IPS-18c (cell line): ENCODE results near the gene SLC51B.
A peak's percentile ranks its signal among the peaks of the same experiment; 100 is the strongest.
"Not testable (repeated sequence)": the region's sequence is repeated elsewhere in the genome, so short reads cannot be mapped to it uniquely, and the experiment has no call there.

Experiments
- H3K4me3 ChIP-seq: 2 replicates; pipeline ENCODE4 v1.7.0; 2013; ENCODE audit warnings: low read depth, mild to moderate bottlenecking, low read length, moderate library complexity; ENCODE audit not compliant: insufficient read depth
- H3K9me3 ChIP-seq: one replicate; pipeline ENCODE4 v1.6.1; 2013; ENCODE audit warnings: mild to moderate bottlenecking, low read length, moderate library complexity; ENCODE audit not compliant: control insufficient read depth, insufficient read depth

Gene SLC51B

DNA sequence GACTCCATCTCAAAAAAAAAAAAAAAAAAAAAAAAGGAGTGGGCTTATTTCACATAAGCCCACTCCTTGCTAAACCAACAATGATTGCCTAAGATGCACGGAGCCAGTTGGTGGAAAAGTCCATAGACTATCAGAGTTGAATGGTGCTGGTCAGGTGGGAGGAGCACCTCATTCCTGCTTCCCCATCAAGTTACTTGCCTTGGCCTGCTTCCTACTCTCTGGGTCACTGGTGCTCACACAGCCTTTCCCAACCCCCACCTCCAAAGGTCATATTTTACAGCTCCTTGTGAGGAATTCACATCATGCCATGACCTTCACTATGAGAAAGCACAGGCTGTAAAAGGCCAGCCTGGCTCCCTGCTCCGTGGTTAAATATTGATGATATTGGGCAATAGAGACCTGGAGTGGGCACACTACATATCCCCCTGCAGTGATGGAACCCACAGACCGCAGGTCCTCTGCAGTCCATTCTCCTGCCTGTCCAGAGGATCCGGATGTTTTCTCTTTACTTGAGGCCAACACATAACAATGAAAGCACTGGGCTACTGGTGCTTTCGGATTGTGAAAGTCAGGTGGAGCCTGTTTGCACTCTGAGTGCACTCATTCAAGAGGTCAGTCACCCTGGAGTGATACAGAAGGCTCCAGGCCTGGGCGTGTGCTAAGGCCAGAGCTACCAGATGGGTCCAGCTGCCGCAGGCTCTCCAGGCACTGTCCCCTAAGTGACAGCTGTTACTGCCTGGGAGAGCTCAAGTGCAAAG, at the start of gene SLC51B:
SLC51B (plus strand) TSS at position 664 of the 758 bp plus-strand sequence. CDS start 4,618 bp downstream, outside the sequence.
- Histone ChIP-seq H3K4me3 (no peak within 1 kb of the TSS), H3K9me3 (no peaks in the 10 kb centered on the region)

DNA sequence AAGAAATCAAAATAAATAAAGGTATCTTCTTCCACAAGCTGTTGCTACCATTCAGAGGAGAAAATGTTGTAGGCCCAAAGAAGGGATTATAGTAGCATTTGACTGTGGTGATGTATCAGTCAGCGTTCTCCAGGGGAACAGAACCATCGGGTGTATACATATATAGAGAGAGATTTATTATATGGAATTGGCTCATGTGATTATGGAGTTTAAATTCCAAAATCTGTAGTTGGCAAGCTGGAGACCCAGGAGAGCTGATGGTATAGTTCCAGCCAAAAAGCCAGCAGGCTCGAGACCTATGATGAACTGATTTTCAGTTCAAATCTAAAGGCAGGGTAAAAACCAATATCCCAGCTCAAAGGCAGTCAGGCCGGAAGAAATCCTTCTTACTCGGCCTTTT, 48.1 kb upstream of the SLC51B start:
- Histone ChIP-seq H3K4me3 (no peak overlapping the region), H3K9me3 (no peaks in the 10 kb centered on the region)

DNA sequence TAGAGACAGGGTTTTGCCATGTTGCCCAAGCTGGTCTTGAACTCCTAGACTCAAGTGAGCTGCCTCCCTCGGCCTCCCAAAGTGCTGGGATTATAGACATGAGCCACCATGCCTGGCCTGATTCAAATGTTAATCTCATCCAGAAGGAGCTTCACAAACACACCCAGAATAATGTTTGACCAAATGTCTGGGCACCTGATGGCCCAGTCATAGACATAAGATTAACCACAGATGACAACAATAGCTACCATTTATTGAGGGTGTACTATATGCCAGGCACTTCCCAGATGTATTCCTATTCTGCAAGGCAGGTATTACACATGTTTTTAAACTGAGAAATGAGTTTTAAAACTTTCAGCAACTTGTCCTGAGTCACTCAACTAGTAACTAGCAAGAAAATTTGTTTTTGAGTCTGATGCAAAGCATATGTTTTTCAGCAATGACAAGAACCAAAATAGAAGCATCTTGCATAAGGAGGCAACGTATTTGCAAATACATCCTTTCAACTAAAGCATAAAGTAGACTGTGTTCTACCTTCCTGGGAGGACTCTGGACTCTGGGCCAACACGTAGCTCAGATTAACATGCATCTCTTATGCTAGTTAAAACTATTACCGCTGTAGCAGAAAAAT, 47.3 kb upstream of the SLC51B start:
- no peaks in the 10 kb centered on the region for H3K9me3 ChIP-seq
- no peak overlapping the region for H3K4me3 ChIP-seq

- Histone ChIP-seq H3K4me3 (no peak overlapping the region), H3K9me3 (no peaks in the 10 kb centered on the region)
Measured at GRCh38 chr15:65004993-65005392, 40.2 kb upstream of the SLC51B start.

- Histone ChIP-seq H3K4me3 (no peak overlapping the region), H3K9me3 (no peaks in the 10 kb centered on the region)
Measured at GRCh38 chr15:65006876-65007275, 38.3 kb upstream of the SLC51B start.

DNA sequence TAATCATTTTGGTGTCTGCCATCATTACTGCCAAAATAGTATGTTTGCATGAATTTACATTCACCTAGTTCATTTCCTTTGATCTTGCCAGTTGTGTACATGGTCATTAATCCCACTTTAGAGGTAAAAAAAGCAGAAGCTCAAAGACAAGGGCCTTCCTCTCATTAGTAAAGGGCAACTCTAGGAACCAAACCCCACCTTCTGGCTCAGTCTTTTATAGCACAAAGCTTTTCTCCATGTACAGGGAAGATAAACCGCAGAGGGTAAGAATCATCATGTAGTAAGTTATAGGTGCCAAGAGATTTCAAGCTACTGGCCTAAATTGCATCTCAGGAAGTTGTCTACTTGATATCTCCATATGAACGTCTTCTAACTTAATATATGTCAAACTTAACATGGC, 36.2 kb upstream of the SLC51B start:
- Histone ChIP-seq H3K9me3 (no peaks in the 10 kb centered on the region), H3K4me3 (no peak overlapping the region)

GRCh38 chr15:65011198-65011597, 34.0 kb upstream of the SLC51B start:
- H3K9me3 ChIP-seq, H3K4me3 ChIP-seq: not testable (repeated sequence)

- Histone ChIP-seq H3K9me3 (no peaks in the 10 kb centered on the region), H3K4me3 (no peak overlapping the region)
Measured at GRCh38 chr15:65020419-65020818, 24.8 kb upstream of the SLC51B start.

GRCh38 chr15:65021488-65021887, 23.7 kb upstream of the SLC51B start:
- Histone ChIP-seq H3K9me3 (no peaks in the 10 kb centered on the region), H3K4me3 (no peak overlapping the region)

DNA sequence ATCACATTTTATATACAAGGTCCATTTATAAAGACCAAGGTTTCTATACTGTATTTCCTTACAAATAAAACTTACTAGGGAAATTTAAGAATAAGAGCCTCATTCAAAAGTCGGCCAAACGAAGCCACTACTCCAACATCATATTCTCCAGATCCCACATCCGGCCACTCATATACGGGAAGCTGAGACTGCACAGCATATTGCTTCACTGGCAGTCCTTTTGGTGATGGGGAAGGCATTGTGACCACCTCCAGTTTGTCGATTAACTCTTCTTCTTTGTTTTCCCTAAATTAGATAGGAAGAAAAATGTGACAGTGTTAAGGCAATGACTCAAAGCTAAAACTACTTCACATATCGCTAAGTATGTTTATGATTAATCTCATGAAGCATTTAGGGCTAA, 18.4 kb upstream of the SLC51B start:
- Histone ChIP-seq H3K4me3 (no peak overlapping the region), H3K9me3 (peaks cover 2% of the 10 kb centered on the region)

GRCh38 chr15:65027593-65027992, 17.6 kb upstream of the SLC51B start:
- Histone ChIP-seq H3K9me3 (peaks cover 2% of the 10 kb centered on the region), H3K4me3 (no peak overlapping the region)

DNA sequence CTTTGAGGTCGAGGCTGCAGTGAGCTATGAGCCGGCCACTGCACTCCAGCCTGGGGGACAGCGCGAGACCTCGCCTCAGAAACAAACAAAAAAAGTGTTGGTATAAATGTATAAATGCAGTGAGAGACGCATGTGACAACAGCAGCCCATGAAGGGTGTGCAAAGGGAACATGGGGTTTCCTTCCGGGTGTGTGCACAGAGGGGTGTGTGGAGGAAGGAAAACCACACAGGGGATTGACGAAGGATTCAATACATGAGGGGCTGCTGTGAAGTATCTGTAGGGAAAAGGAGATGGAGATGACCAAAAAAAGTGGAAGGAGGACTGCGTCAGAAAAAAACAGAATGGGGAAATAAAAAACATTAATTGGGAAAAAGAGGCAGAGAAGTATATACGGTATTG, 16.8 kb upstream of the SLC51B start:
- peaks cover 2% of the 10 kb centered on the region for H3K9me3 ChIP-seq
- H3K4me3 ChIP-seq = peak overlapping the region; percentile 98

- Histone ChIP-seq H3K4me3 (peak within 1 kb of the TSS; percentile 98), H3K9me3 (peaks cover 2% of the 10 kb centered on the region)
Measured at GRCh38 chr15:65028921-65029735, 16.1 kb upstream of the SLC51B start, which contains the start of gene MTFMT. MTFMT (minus strand) TSS chr15:65029639; CDS start chr15:65029613, 26 bp downstream.

- no peak overlapping the region for H3K4me3 ChIP-seq
Measured at GRCh38 chr15:65029736-65030208, 15.4 kb upstream of the SLC51B start.

GRCh38 chr15:65032801-65033537, 12.2 kb upstream of the SLC51B start:
- Histone ChIP-seq H3K4me3 (no peak overlapping the region), H3K9me3 (peaks cover 2% of the 10 kb centered on the region)

More at GRCh38 chr15:65029736-65030208, 15.4 kb upstream of the SLC51B start:
- peaks cover 2% of the 10 kb centered on the region for H3K9me3 ChIP-seq

DNA sequence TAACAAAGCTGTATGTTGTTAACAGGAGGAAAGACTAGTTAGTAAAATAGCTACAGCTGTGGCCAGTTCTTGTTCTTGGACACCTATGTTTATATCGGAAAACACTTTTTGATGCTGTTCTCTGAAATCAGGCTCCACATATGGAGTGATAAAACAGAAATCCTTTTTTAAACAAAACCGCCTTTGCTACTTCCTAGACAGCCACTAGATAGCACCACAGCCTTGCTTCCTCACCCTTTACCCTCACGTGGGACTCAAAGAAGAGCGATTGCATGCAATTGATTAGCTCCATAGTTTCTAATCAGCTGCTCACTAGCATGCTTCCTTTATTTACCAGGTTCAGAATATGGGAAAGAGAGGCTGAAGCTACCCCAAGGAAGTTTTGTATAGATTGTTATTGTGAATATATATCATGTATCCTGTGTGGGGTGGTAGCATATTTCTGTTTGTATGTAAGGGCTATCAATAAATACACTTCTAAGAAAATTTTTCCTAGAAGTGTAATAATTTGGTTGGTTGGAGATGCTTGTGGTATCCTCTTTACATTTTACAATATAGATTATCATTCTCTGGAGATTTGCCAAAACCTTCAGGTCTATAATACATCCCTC, 11.4 kb upstream of the SLC51B start:
- Histone ChIP-seq H3K9me3 (peaks cover 2% of the 10 kb centered on the region), H3K4me3 (no peak overlapping the region)

DNA sequence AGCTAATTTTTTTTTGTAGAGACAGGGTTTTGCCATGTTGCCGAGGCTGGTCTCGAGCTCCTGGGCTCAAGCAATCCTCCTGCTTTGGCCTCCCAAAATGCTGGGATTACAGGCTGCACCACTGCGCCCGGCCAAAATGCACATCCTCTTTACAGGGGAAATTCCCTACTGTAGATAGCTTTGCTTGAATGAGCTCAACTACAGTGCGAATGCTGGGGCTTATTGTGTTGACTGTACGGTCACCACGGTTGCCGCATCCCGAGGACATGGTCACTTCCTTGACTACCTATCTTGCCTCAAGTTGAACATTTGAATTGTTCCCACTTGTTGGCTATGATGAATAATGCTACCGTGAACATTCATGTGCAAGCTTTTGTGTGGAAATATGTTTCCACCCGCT, 10.5 kb upstream of the SLC51B start:
- Histone ChIP-seq H3K9me3 (no peaks in the 10 kb centered on the region), H3K4me3 (no peak overlapping the region)
